Psoas muscle (tissue), 8 donors: ENCODE results near the gene ENKUR. TPM values are rescaled to one million over a fixed set of nuclear protein-coding genes. Genes with fewer than 3 reads are reported as not detected.

Experiments used
- ATAC-seq, 4 donors: fragments of 200-7000 bp; cut with Tn5 transposase; one replicate each; pipeline ENCODE4 v1.9.1; 2020; ENCODE audit warnings: moderate library complexity in 3 of 4, mild to moderate bottlenecking in 2 of 4
- DNase-seq, 2 donors: peaks; one replicate each; pipeline ENCODE4 v3.0.0-alpha.2; 2020
- H3K27ac ChIP-seq: fragments of 200-600 bp; one replicate; pipeline ENCODE4 v1.8.0; 2022
- H3K27me3 ChIP-seq, 3 donors: fragments of 200-600 bp in 1 of 3; one replicate each; pipeline versions ENCODE4 v1.6.1 to v1.8.0; 2013 to 2022; ENCODE audit warnings: low read length in 2 of 3, mild to moderate bottlenecking in 2 of 3, moderate library complexity in 1 of 3; ENCODE audit not compliant: insufficient read depth in 3 of 3
- H3K36me3 ChIP-seq, 2 donors: fragments of 200-600 bp in 1 of 2; one replicate each; pipeline versions ENCODE4 v1.6.1 to v1.8.0; 2013 to 2022; ENCODE audit warnings: low read depth in 1 of 2, mild to moderate bottlenecking in 1 of 2, moderate library complexity in 1 of 2; ENCODE audit not compliant: insufficient read depth in 1 of 2
- H3K4me1 ChIP-seq: fragments of 200-600 bp; one replicate; pipeline ENCODE4 v1.8.0; 2022
- H3K4me3 ChIP-seq: fragments of 200-600 bp; one replicate; pipeline ENCODE4 v1.8.0; 2022; ENCODE audit warnings: mild to moderate bottlenecking
- H3K9me3 ChIP-seq: fragments of 200-600 bp; one replicate; pipeline ENCODE4 v1.8.0; 2022
- WGBS, 3 donors: extraction: QIAGEN DNeasy Blood & Tissue Kit; methylation state at CpG; one replicate each; pipeline versions ENCODE4 v1.1.6 to v1.1.7; 2013; 5-methylcytosine and 5-hydroxymethylcytosine counted together
- intact Hi-C, 2 donors: fragments of 100-400 bp; cut with DNase I; formaldehyde crosslinking; loops; one replicate each; pipeline versions ENCODE4 v1.11.0 to v1.14.2; 2022
- polyA plus RNA-seq, 3 donors: library from polyadenylated mRNA; stranded (reverse); fragments of 200-250 nt; gene quantifications; one replicate each; pipeline ENCODE4 v1.2.3, GENCODE V29; 2013
- total RNA-seq, 4 donors: library from RNA; stranded (reverse); fragmentation: NEBNext Ultra II Directional in 2 of 4; extraction: Animal tissue kit (Norgen Biotek cat#: 25700) in 2 of 4; gene quantifications; one replicate each; pipeline versions ENCODE4 v1.2.1 to v1.2.4, GENCODE V29; 2021 to 2023
- TF ChIP-seq, protein P1 (sequence below): fragments of 200-600 bp; IDR thresholded peaks from one replicate; pipeline ENCODE4 v1.8.0; 2022; ENCODE audit warnings: antibody characterized with exemption
- donor health status: healthy with polysubstance abuse.
- donor health status: DM: no; HTN: no; CAD: no; lungs with moderate emphysema.
- donor health status: Bipolar disorder and iron deficiency.
- donor health status: healthy.
- donor health status: DM: yes; HTN: yes; CAD: no.
- donor health status: DM: no; HTN: no; CAD: no.
- donor health status: DM: no; HTN: no; CAD: no.
- donor health status: DM: yes; HTN: yes; CAD: no.

The ENKUR gene
- total and polyA plus RNA-seq, 7 donors = 0.03 to 0.05 TPM; not detected in 5

- WGBS, 3 donors = 83 to 91% (median 84%) methylated on average over 8 of the region's 8 CpGs
- intact Hi-C loops = no loop called here
- Histone ChIP-seq H3K27me3 (no peaks in the 10 kb centered on the region), H3K27ac (no peak overlapping the region), H3K36me3 (no peaks in the 10 kb centered on the region), H3K4me1 (no peaks in the 10 kb centered on the region), H3K4me3 (no peak overlapping the region), H3K9me3 (no peaks in the 10 kb centered on the region)
- TF ChIP-seq, protein P1, sequence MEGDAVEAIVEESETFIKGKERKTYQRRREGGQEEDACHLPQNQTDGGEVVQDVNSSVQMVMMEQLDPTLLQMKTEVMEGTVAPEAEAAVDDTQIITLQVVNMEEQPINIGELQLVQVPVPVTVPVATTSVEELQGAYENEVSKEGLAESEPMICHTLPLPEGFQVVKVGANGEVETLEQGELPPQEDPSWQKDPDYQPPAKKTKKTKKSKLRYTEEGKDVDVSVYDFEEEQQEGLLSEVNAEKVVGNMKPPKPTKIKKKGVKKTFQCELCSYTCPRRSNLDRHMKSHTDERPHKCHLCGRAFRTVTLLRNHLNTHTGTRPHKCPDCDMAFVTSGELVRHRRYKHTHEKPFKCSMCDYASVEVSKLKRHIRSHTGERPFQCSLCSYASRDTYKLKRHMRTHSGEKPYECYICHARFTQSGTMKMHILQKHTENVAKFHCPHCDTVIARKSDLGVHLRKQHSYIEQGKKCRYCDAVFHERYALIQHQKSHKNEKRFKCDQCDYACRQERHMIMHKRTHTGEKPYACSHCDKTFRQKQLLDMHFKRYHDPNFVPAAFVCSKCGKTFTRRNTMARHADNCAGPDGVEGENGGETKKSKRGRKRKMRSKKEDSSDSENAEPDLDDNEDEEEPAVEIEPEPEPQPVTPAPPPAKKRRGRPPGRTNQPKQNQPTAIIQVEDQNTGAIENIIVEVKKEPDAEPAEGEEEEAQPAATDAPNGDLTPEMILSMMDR = no peak
- DNase-seq = no peak
- ATAC-seq = no peak
Measured at GRCh38 chr10:24935504-24936292, 80.3 kb downstream of the ENKUR start.

Other genes with a start within 250 kb of the ENKUR start
- gene PRTFDC1, start 63.6 kb downstream of the ENKUR start, total RNA-seq = under 1 TPM; 0.17 to 0.84 (median 0.46) TPM
- under 1 TPM; 0.14 to 0.51 (median 0.43) TPM for gene PRTFDC1, start 63.6 kb downstream of the ENKUR start, polyA plus RNA-seq
- gene THNSL1, start 454 bp upstream of the ENKUR start, total RNA-seq = 1 to 10 TPM; 2.0 to 8.7 (median 5.7) TPM
- gene THNSL1, start 454 bp upstream of the ENKUR start, polyA plus RNA-seq = 1 to 10 TPM; 2.0 to 4.6 (median 2.7) TPM
- under 1 TPM in 1 of 4 donors, not detected in 3; 0.19 TPM for gene GPR158, start 158.8 kb upstream of the ENKUR start, total RNA-seq
- gene GPR158, start 158.8 kb upstream of the ENKUR start, polyA plus RNA-seq = under 1 TPM in 2 of 3 donors, not detected in 1; 0.01 to 0.06 TPM